Lung (tissue), 12 donors: ENCODE results near the gene BAHCC1. TPM values are rescaled to one million over a fixed set of nuclear protein-coding genes. Genes with fewer than 3 reads are reported as not detected.

ENCODE experiments used
- ATAC-seq: fragments of 200-7000 bp; cut with Tn5 transposase; one replicate; pipeline ENCODE4 v1.9.1; 2020; ENCODE audit warnings: moderate number of reproducible peaks; ENCODE audit not compliant: insufficient read depth, low FRiP score
- DNase-seq, 3 donors: peaks; one replicate each; pipeline ENCODE4 v3.0.0-alpha.2; 2013 to 2017
- H3K27ac ChIP-seq, 2 donors: one replicate each; pipeline ENCODE4 v1.5.1; 2013; ENCODE audit warnings: mild to moderate bottlenecking in 2 of 2, moderate library complexity in 2 of 2, control low read depth in 1 of 2, inconsistent platforms in 1 of 2, low read depth in 1 of 2, low read length in 1 of 2
- H3K27me3 ChIP-seq, 3 donors: one replicate each; pipeline ENCODE4 v1.5.1; 2013; ENCODE audit warnings: low read length in 2 of 3; ENCODE audit not compliant: control insufficient read depth in 3 of 3, insufficient read depth in 3 of 3
- H3K36me3 ChIP-seq, 4 donors: one replicate each; pipeline ENCODE4 v1.5.1; 2013; ENCODE audit warnings: low read length in 4 of 4, mild to moderate bottlenecking in 1 of 4, moderate library complexity in 1 of 4; ENCODE audit not compliant: control insufficient read depth in 4 of 4, insufficient read depth in 4 of 4
- H3K4me1 ChIP-seq, 5 donors: one replicate each; pipeline ENCODE4 v1.5.1; 2013; ENCODE audit warnings: low read length in 5 of 5, mild to moderate bottlenecking in 2 of 5, moderate library complexity in 1 of 5; ENCODE audit not compliant: control insufficient read depth in 5 of 5, insufficient read depth in 5 of 5
- H3K4me3 ChIP-seq: one replicate; pipeline ENCODE4 v1.5.1; 2013; ENCODE audit warnings: mild to moderate bottlenecking, control low read depth, moderate library complexity
- H3K9ac ChIP-seq, 2 donors: one replicate each; pipeline ENCODE4 v1.5.1; 2013; ENCODE audit warnings: low read length in 2 of 2, control low read depth in 1 of 2; ENCODE audit not compliant: insufficient read depth in 1 of 2
- H3K9me3 ChIP-seq, 4 donors: one replicate each; pipeline ENCODE4 v1.5.1; 2013; ENCODE audit warnings: low read length in 3 of 4, mild to moderate bottlenecking in 1 of 4, moderate library complexity in 1 of 4; ENCODE audit not compliant: control insufficient read depth in 4 of 4, insufficient read depth in 3 of 4
- WGBS, 2 donors: extraction: QIAGEN DNeasy Blood & Tissue Kit; methylation state at CpG; one replicate each; pipeline ENCODE4 v1.1.7; 2013; 5-methylcytosine and 5-hydroxymethylcytosine counted together
- polyA plus RNA-seq, 2 donors: library from polyadenylated mRNA; stranded (reverse); fragments of 200-250 nt; gene quantifications; one replicate each; pipeline ENCODE4 v1.2.1, GENCODE V29; 2013
- total RNA-seq, 2 donors: library from RNA; depleted of rRNA in 1 of 2; stranded (reverse); fragments of >200 nt in 1 of 2; gene quantifications; one replicate each; pipeline ENCODE4 v1.2.1, GENCODE V29; 2014 to 2021
- TF ChIP-seq, protein P1 (sequence below): IDR thresholded peaks from 2 replicates; pipeline ENCODE4 v1.5.1; 2012; ENCODE audit warnings: mild to moderate bottlenecking; ENCODE audit errors: control extremely low read depth, extremely low read depth
- donor health status: control.
- donor health status: control.
- donor health status: Bipolar disorder and iron deficiency.
- donor health status: healthy.
- donor health status: DM: yes; HTN: yes; CAD: no.

BAHCC1 gene
- total and polyA plus RNA-seq, 4 donors, result 7.6 to 24.9 (median 17.5) TPM

- no peak for ATAC-seq
- DNase-seq, result no peak
- Histone ChIP-seq H3K27me3 (no peaks in the 10 kb centered on the region), H3K9me3 (no peaks in the 10 kb centered on the region), H3K27ac (no peak overlapping the region), H3K36me3 (peaks cover 0 to 39% (median 4%) of the 10 kb centered on the region in 4 donors), H3K4me3 (no peak overlapping the region), H3K9ac (no peak overlapping the region), H3K4me1 (peaks cover 0 to 15% (median 0%) of the 10 kb centered on the region in 5 donors)
- 76 to 87% methylated on average over 15 to 16 of the region's 16 CpGs for WGBS, 2 donors
- TF ChIP-seq, protein P1, sequence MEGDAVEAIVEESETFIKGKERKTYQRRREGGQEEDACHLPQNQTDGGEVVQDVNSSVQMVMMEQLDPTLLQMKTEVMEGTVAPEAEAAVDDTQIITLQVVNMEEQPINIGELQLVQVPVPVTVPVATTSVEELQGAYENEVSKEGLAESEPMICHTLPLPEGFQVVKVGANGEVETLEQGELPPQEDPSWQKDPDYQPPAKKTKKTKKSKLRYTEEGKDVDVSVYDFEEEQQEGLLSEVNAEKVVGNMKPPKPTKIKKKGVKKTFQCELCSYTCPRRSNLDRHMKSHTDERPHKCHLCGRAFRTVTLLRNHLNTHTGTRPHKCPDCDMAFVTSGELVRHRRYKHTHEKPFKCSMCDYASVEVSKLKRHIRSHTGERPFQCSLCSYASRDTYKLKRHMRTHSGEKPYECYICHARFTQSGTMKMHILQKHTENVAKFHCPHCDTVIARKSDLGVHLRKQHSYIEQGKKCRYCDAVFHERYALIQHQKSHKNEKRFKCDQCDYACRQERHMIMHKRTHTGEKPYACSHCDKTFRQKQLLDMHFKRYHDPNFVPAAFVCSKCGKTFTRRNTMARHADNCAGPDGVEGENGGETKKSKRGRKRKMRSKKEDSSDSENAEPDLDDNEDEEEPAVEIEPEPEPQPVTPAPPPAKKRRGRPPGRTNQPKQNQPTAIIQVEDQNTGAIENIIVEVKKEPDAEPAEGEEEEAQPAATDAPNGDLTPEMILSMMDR, result no peak
These were observed 64.6 kb downstream of the BAHCC1 start for GRCh38 chr17:81459864-81460263.

DNA sequence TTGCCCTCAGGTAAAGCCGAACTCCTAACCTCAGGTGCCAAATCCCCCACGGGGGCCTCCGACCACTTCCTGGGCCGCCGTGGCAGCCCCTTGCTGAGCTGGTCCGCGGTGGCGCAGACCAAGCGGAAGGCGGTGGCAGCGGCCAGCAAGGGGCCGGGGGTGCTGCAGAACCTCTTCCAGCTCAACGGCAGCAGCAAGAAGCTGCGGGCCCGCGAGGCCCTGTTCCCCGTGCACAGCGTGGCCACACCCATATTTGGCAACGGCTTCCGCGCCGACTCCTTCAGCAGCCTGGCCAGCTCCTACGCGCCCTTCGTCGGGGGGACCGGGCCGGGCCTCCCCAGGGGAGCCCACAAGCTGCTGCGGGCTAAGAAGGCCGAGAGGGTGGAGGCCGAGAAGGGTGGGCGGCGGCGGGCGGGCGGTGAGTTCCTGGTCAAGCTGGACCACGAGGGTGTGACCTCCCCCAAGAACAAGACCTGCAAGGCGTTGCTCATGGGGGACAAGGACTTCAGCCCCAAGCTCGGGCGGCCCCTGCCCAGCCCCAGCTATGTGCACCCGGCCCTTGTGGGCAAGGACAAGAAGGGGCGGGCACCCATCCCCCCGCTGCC is 65.7 kb downstream of the BAHCC1 start:
- DNase-seq, result no peak

DNA sequence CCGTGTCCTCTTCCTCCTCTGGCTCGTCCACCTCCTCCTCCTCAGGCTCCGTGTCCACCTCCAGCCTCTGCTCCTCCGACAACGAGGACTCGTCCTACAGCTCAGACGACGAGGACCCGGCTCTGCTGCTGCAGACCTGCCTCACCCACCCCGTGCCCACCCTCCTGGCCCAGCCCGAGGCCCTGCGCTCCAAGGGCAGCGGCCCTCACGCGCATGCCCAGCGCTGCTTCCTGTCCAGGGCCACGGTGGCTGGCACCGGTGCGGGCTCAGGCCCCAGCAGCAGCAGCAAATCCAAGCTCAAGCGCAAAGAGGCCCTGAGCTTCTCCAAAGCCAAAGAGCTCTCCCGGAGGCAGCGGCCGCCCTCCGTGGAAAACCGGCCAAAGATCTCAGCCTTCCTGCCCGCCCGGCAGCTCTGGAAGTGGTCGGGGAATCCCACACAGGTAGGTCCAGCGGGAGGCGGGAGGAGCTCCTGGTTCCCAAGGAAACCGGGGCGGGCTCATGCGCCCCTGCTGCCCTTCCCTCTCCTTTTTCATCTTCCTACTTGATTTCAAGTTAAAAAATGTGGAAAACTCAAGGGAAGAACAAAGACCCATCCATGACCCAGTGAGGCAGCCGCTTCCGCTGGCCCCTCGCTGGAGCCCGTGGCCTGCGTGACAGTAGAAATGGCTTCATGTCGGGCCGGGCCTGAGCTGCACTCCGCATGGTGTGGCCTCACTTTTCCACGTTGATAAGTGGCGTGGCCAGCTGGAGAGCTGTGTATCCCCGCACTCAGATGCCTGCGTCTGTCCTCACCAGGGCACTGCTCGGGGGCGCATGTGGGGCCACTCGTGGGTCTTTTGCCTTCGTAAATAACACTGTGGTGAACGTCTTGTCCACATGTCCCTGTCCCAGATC is 66.6 kb downstream of the BAHCC1 start:
- no peaks in the 10 kb centered on the region for H3K9me3 ChIP-seq
- WGBS, 2 donors, result 87 to 91% methylated on average over 50 of the region's 50 CpGs
- ATAC-seq, result no peak
- H3K9ac ChIP-seq, result no peak overlapping the region
- H3K4me3 ChIP-seq, result no peak overlapping the region
- peaks cover 0 to 13% (median 0%) of the 10 kb centered on the region in 5 donors for H3K4me1 ChIP-seq
- no peak overlapping the region for H3K27ac ChIP-seq
- TF ChIP-seq, protein P1, result no peak
- no peaks in the 10 kb centered on the region for H3K27me3 ChIP-seq
- H3K36me3 ChIP-seq, result peaks cover 0 to 41% (median 4%) of the 10 kb centered on the region in 4 donors
- no peak for DNase-seq

More for the DNA sequence above, 65.7 kb downstream of the BAHCC1 start:
- H3K4me3 ChIP-seq, result no peak overlapping the region
- no peaks in the 10 kb centered on the region for H3K9me3 ChIP-seq
- no peaks in the 10 kb centered on the region for H3K27me3 ChIP-seq
- peaks cover 0 to 20% (median 0%) of the 10 kb centered on the region in 5 donors for H3K4me1 ChIP-seq
- WGBS, 2 donors, result 56 to 82% methylated on average over 38 to 43 of the region's 43 CpGs
- H3K36me3 ChIP-seq, result peaks cover 0 to 41% (median 4%) of the 10 kb centered on the region in 4 donors
- ATAC-seq, result no peak
- no peak overlapping the region for H3K9ac ChIP-seq
- TF ChIP-seq, protein P1, result no peak
- H3K27ac ChIP-seq, result no peak overlapping the region
